NCI-H524 (cell line): ENCODE measurements around the gene LYSMD1.
A peak's percentile ranks its signal among the peaks of the same experiment; 100 is the strongest.

ENCODE experiments used
- DNase-seq, 2 experiments: peaks; one replicate each; lab custom pipeline; 2025; lab: John Stamatoyannopoulos, UW

The LYSMD1 gene

GRCh38 chr1:151175041-151175741, 9.5 kb upstream of the LYSMD1 start:
- no peak for DNase-seq

- DNase-seq: no peak
Observed at GRCh38 chr1:151171190-151171589, 5.5 kb upstream of the LYSMD1 start.

- DNase-seq: no peak
Observed at GRCh38 chr1:151167116-151167515, 1.4 kb upstream of the LYSMD1 start.

GRCh38 chr1:151166505-151166956, 829 bp upstream of the LYSMD1 start:
- DNase-seq: peak in 1 of 2 experiments; percentile 23

- peak; percentile 83 to 92 for DNase-seq
Observed at GRCh38 chr1:151165281-151165737, 393 bp downstream of the LYSMD1 start.

- no peak for DNase-seq
Observed at GRCh38 chr1:151164732-151165280, 896 bp downstream of the LYSMD1 start.

- DNase-seq: no peak
Observed at GRCh38 chr1:151159373-151159772, 6.3 kb downstream of the LYSMD1 start.

GRCh38 chr1:151158751-151159251, 6.9 kb downstream of the LYSMD1 start:
- DNase-seq: no peak

- no peak for DNase-seq
Observed at GRCh38 chr1:151158326-151158725, 7.4 kb downstream of the LYSMD1 start.

GRCh38 chr1:151157067-151157531, 8.6 kb downstream of the LYSMD1 start:
- no peak for DNase-seq

- no peak for DNase-seq
Observed at GRCh38 chr1:151156515-151156819, 9.2 kb downstream of the LYSMD1 start, which contains the start of gene TNFAIP8L2. Gene TNFAIP8L2, plus strand, starts transcription at chr1:151156649. Its CDS starts 2,049 bp downstream, at chr1:151158698.

- no peak for DNase-seq
Observed at GRCh38 chr1:151147665-151148064, 18.0 kb downstream of the LYSMD1 start.

GRCh38 chr1:151147132-151147503, 18.6 kb downstream of the LYSMD1 start:
- DNase-seq: no peak

GRCh38 chr1:151146412-151147131, 19.1 kb downstream of the LYSMD1 start, which contains the start of gene SEMA6C:
Gene SEMA6C, minus strand, starts transcription at chr1:151146631. Its CDS starts 4,010 bp downstream, at chr1:151142621.
- peak; percentile 75 to 83 for DNase-seq

GRCh38 chr1:151146072-151146411, 19.7 kb downstream of the LYSMD1 start:
- DNase-seq: peak in 1 of 2 experiments; percentile 29

- no peak for DNase-seq
Observed at GRCh38 chr1:151145304-151146071, 20.2 kb downstream of the LYSMD1 start.

GRCh38 chr1:151144474-151145303, 21.0 kb downstream of the LYSMD1 start:
- DNase-seq: no peak

- DNase-seq: no peak
Observed at GRCh38 chr1:151143986-151144385, 21.7 kb downstream of the LYSMD1 start.

GRCh38 chr1:151143057-151143435, 22.7 kb downstream of the LYSMD1 start:
- DNase-seq: no peak

GRCh38 chr1:151142411-151143056, 23.2 kb downstream of the LYSMD1 start:
- peak; percentile 20 to 68 for DNase-seq

GRCh38 chr1:151137789-151138188, 27.9 kb downstream of the LYSMD1 start:
- DNase-seq: no peak
